PFSK-1 (cell line): ENCODE results near the gene ZNF618. TPM values are rescaled to one million over a fixed set of nuclear protein-coding genes. Genes with fewer than 3 reads are reported as not detected.

Source experiments
- FOXP2 ChIP-seq: optimal IDR thresholded peaks from 2 replicates; pipeline ENCODE3; 2011; ENCODE audit warnings: borderline replicate concordance, control low read depth, inconsistent platforms; ENCODE audit not compliant: insufficient read depth; ENCODE audit errors: extremely low read length, extremely low read depth
- POLR2AphosphoS5 ChIP-seq: IDR thresholded peaks from 2 replicates; pipeline ENCODE4 v1.6.1; 2012; ENCODE audit warnings: low read depth, mild to moderate bottlenecking, control low read depth, low read length, moderate library complexity
- REST ChIP-seq, 2 experiments: IDR thresholded peaks; 2 replicates each; pipeline versions ENCODE4 v1.6.1 to v1.8.0; 2011 to 2012; ENCODE audit warnings: low read depth in 2 of 2, low read length in 2 of 2, control low read depth in 1 of 2, inconsistent platforms in 1 of 2, mild to moderate bottlenecking in 1 of 2, moderate library complexity in 1 of 2; ENCODE audit not compliant: insufficient read depth in 1 of 2
- SIN3A ChIP-seq: IDR thresholded peaks from 2 replicates; pipeline ENCODE4 v1.6.1; 2012; ENCODE audit warnings: mild to moderate bottlenecking, low read length, moderate library complexity, borderline replicate concordance; ENCODE audit not compliant: insufficient read depth
- TAF1 ChIP-seq: IDR thresholded peaks from 2 replicates; pipeline ENCODE4 v1.6.1; 2012; ENCODE audit warnings: low read length, control low read depth, borderline replicate concordance; ENCODE audit not compliant: insufficient read depth
- polyA plus RNA-seq: library from polyadenylated mRNA; unstranded; fragments of >200 nt; gene quantifications from one replicate; pipeline ENCODE4 v1.2.1, GENCODE V29; 2012; ENCODE audit warnings: low read depth, missing spikeins; ENCODE audit not compliant: insufficient read length

ZNF618 gene
- 9.5 TPM for polyA plus RNA-seq

- no peak for TF ChIP-seq POLR2AphosphoS5
- TF ChIP-seq SIN3A, result no peak
- TF ChIP-seq FOXP2, result no peak
- no peak for TF ChIP-seq TAF1
These were observed at the start of gene ZNF618 for GRCh38 chr9:113876151-113876992. TSS of gene ZNF618 (plus strand) at chr9:113876309. CDS start at chr9:113876381, 72 bp downstream.

- TF ChIP-seq TAF1, result no peak
- TF ChIP-seq FOXP2, result no peak
- TF ChIP-seq SIN3A, result no peak
- TF ChIP-seq POLR2AphosphoS5, result no peak
- no peak for TF ChIP-seq REST (IDR thresholded peaks at IDR 0.05; ENCODE audit: insufficient read depth in 1 of 2, low read depth in 2 of 2, low read length in 2 of 2)
These were observed 47.9 kb upstream of the ZNF618 start for GRCh38 chr9:113828221-113828620.

GRCh38 chr9:113837334-113837733, 38.8 kb upstream of the ZNF618 start:
- no peak for TF ChIP-seq FOXP2
- TF ChIP-seq SIN3A, result no peak
- no peak for TF ChIP-seq REST (IDR thresholded peaks at IDR 0.05; ENCODE audit: insufficient read depth in 1 of 2, low read depth in 2 of 2, low read length in 2 of 2)
- no peak for TF ChIP-seq POLR2AphosphoS5
- no peak for TF ChIP-seq TAF1

GRCh38 chr9:113842086-113842485, 34.0 kb upstream of the ZNF618 start:
- TF ChIP-seq REST (IDR thresholded peaks at IDR 0.05; ENCODE audit: insufficient read depth in 1 of 2, low read depth in 2 of 2, low read length in 2 of 2) (no peak), TAF1 (no peak), FOXP2 (no peak), SIN3A (no peak), POLR2AphosphoS5 (no peak)

- no peak for TF ChIP-seq POLR2AphosphoS5
- TF ChIP-seq TAF1, result no peak
- no peak for TF ChIP-seq SIN3A
- TF ChIP-seq REST (IDR thresholded peaks at IDR 0.05; ENCODE audit: insufficient read depth in 1 of 2, low read depth in 2 of 2, low read length in 2 of 2), result no peak
- TF ChIP-seq FOXP2, result no peak
These were observed 31.6 kb upstream of the ZNF618 start for GRCh38 chr9:113844466-113844865.
